HG03159 (cell line): ENCODE results near the gene OIP5.
"Not testable (repeated sequence)": the region's sequence is repeated elsewhere in the genome, so short reads cannot be mapped to it uniquely, and the experiment has no call there.

Experiments used
- ATAC-seq: cut with Tn5 transposase; IDR thresholded peaks from one replicate; pipeline ENCODE4 v1.9.1; 2021; ENCODE audit warnings: mild to moderate bottlenecking, moderate library complexity; ENCODE audit not compliant: unreplicated experiment

Gene OIP5

GRCh38 chr15:41304149-41304770, 28.1 kb downstream of the OIP5 start:
- ATAC-seq = no peak

- no peak for ATAC-seq
Measured at GRCh38 chr15:41301587-41301986, 30.8 kb downstream of the OIP5 start.

GRCh38 chr15:41301139-41301538, 31.3 kb downstream of the OIP5 start:
- ATAC-seq = not testable (repeated sequence)

GRCh38 chr15:41292521-41292920, 39.9 kb downstream of the OIP5 start:
- ATAC-seq = no peak

GRCh38 chr15:41291065-41291631, 41.2 kb downstream of the OIP5 start:
- peak; percentile 60 for ATAC-seq

- ATAC-seq = no peak
Measured at GRCh38 chr15:41289953-41290352, 42.4 kb downstream of the OIP5 start.

GRCh38 chr15:41288464-41288863, 43.9 kb downstream of the OIP5 start:
- ATAC-seq = no peak

- ATAC-seq = no peak
Measured at GRCh38 chr15:41286665-41287333, 45.6 kb downstream of the OIP5 start.

GRCh38 chr15:41285285-41285684, 47.1 kb downstream of the OIP5 start:
- no peak for ATAC-seq

GRCh38 chr15:41284427-41285177, 47.8 kb downstream of the OIP5 start:
- no peak for ATAC-seq

- ATAC-seq = peak; percentile 97
Measured at GRCh38 chr15:41283653-41284426, 48.6 kb downstream of the OIP5 start.

- not testable (repeated sequence) for ATAC-seq
Measured at GRCh38 chr15:41282980-41283652, 49.3 kb downstream of the OIP5 start.

- not testable (repeated sequence) for ATAC-seq
Measured at GRCh38 chr15:41282436-41282835, 50.0 kb downstream of the OIP5 start.

GRCh38 chr15:41281236-41281635, 51.2 kb downstream of the OIP5 start:
- ATAC-seq = no peak

GRCh38 chr15:41279535-41280283, 52.7 kb downstream of the OIP5 start:
- ATAC-seq = no peak

- no peak for ATAC-seq
Measured at GRCh38 chr15:41278319-41278718, 54.1 kb downstream of the OIP5 start.

GRCh38 chr15:41276831-41277230, 55.6 kb downstream of the OIP5 start:
- no peak for ATAC-seq

- ATAC-seq = no peak
Measured at GRCh38 chr15:41269887-41270286, 62.5 kb downstream of the OIP5 start.

GRCh38 chr15:41263891-41264351, 68.5 kb downstream of the OIP5 start:
- no peak for ATAC-seq
